ENCODE data around the gene KCNK17. TPM values are rescaled to one million over a fixed set of nuclear protein-coding genes. Genes with fewer than 3 reads are reported as not detected.

The KCNK17 gene
- total and polyA plus RNA-seq, 2 donors (not counting 3 experiments of a cell fraction or from before 2014, with no cell fraction given), result not detected

DNA sequence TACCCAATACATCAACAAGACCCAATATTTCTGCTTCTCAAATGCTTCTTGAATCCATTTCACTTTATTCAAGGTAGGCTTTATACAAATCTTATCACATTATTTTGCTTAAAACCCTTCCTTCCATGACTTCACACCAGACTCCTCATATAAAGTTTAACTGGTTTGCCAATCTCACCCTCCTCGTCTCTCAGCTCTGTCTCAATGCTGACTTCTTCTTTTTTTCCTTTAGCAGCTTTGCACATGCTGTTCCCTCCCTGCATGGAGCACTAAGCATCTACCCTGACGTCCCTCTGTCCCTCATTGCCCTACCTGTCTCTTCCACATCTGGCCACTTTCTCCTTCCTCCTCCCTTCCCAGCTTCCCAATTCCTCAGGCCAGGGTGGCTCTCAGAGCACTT lies 31.4 kb downstream of the KCNK17 start:
- DNase-seq (ENCODE audit: low read depth, low spot score) (no peak), FAIRE-seq (no peak)
- dilution Hi-C loops (cut with MboI; ENCODE audit: extremely low pct_ligation_motif_present, low sequenced_read_pairs), result no loop called here
- ChIA-PET CTCF (interaction anchor here (1.0 kb wide), 1 partner anchor 20 kb away, joined by 4 read pairs; no protein-coding TSS in a partner anchor), POLR2A (no interaction called here)
- Histone ChIP-seq H3K27ac (ENCODE audit: insufficient read depth, low read depth, low read length) (no peak overlapping the region), H3K36me3 (ENCODE audit: control insufficient read depth in 2 of 2, extremely low read depth in 1 of 2, insufficient read depth in 2 of 2, low read length in 2 of 2) (no peaks in the 10 kb centered on the region), H3K4me1 (ENCODE audit: control insufficient read depth, extremely low read depth, insufficient read depth, low read length) (no peaks in the 10 kb centered on the region), H3K9me1 (replicated peaks; ENCODE audit: control insufficient read depth, extremely low read depth, insufficient read depth, low read length) (no peaks in the 10 kb centered on the region), H3K9me3 (replicated peaks; ENCODE audit: control insufficient read depth, insufficient read depth, low read length) (no peaks in the 10 kb centered on the region), H3K4me2 (ENCODE audit: insufficient read depth, low read length) (no peak overlapping the region), H3K4me3 (replicated peaks in 1 of 3; ENCODE audit: insufficient read depth in 1 of 3, low read depth in 1 of 3, low read length in 3 of 3) (no peak overlapping the region), H3K79me2 (ENCODE audit: control insufficient read depth, insufficient read depth, low read length) (no peaks in the 10 kb centered on the region), H3K27me3 (ENCODE audit: control insufficient read depth in 2 of 2, insufficient read depth in 2 of 2, low read length in 2 of 2) (no peaks in the 10 kb centered on the region), H4K20me1 (replicated peaks; ENCODE audit: control insufficient read depth, extremely low read depth, insufficient read depth, low read length) (no peaks in the 10 kb centered on the region), H3K9ac (replicated peaks; ENCODE audit: extremely low read depth, insufficient read depth, low read length) (no peak overlapping the region), H2AFZ (ENCODE audit: low read depth, low read length) (no peak overlapping the region)
- intact Hi-C loops (cut with micrococcal nuclease), result no loop called here
- no peak for TF ChIP-seq EZH2 (IDR thresholded peaks at IDR 0.05; ENCODE audit: borderline replicate concordance, low read depth, low read length, severe bottlenecking)
- TF ChIP-seq, protein P1, sequence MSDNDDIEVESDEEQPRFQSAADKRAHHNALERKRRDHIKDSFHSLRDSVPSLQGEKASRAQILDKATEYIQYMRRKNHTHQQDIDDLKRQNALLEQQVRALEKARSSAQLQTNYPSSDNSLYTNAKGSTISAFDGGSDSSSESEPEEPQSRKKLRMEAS (IDR thresholded peaks at IDR 0.05; ENCODE audit: insufficient read depth, insufficient read length), result no peak
- no peak for TF ChIP-seq POLR2AphosphoS5 (IDR thresholded peaks at IDR 0.05; ENCODE audit: insufficient read depth, low read depth, low read length)
- no peak for TF ChIP-seq FOS (IDR thresholded peaks at IDR 0.05; ENCODE audit: borderline replicate concordance, insufficient read depth, low read length)
- TF ChIP-seq MYC (IDR thresholded peaks at IDR 0.05; ENCODE audit: low read depth, low read length), result no peak
- no TSS peak for BruUV-seq (replicated peaks)

GRCh38 chr6:39281312-39281980 lies 32.8 kb downstream of the KCNK17 start:
- no TSS peak for BruUV-seq (replicated peaks)
- dilution Hi-C loops (cut with MboI; ENCODE audit: extremely low pct_ligation_motif_present, low sequenced_read_pairs) (no loop called here), intact Hi-C loops (cut with micrococcal nuclease) (no loop called here)
- Histone ChIP-seq H3K9ac (replicated peaks; ENCODE audit: extremely low read depth, insufficient read depth, low read length) (no peak overlapping the region), H3K9me3 (replicated peaks; ENCODE audit: control insufficient read depth, insufficient read depth, low read length) (no peaks in the 10 kb centered on the region), H3K36me3 (ENCODE audit: control insufficient read depth in 2 of 2, extremely low read depth in 1 of 2, insufficient read depth in 2 of 2, low read length in 2 of 2) (no peaks in the 10 kb centered on the region), H3K9me1 (replicated peaks; ENCODE audit: control insufficient read depth, extremely low read depth, insufficient read depth, low read length) (no peaks in the 10 kb centered on the region), H3K79me2 (ENCODE audit: control insufficient read depth, insufficient read depth, low read length) (no peaks in the 10 kb centered on the region), H3K4me1 (ENCODE audit: control insufficient read depth, extremely low read depth, insufficient read depth, low read length) (no peaks in the 10 kb centered on the region), H2AFZ (ENCODE audit: low read depth, low read length) (no peak overlapping the region), H3K4me3 (replicated peaks in 1 of 3; ENCODE audit: insufficient read depth in 1 of 3, low read depth in 1 of 3, low read length in 3 of 3) (no peak overlapping the region), H3K27me3 (ENCODE audit: control insufficient read depth in 2 of 2, insufficient read depth in 2 of 2, low read length in 2 of 2) (no peaks in the 10 kb centered on the region), H3K4me2 (ENCODE audit: insufficient read depth, low read length) (no peak overlapping the region), H4K20me1 (replicated peaks; ENCODE audit: control insufficient read depth, extremely low read depth, insufficient read depth, low read length) (no peaks in the 10 kb centered on the region), H3K27ac (ENCODE audit: insufficient read depth, low read depth, low read length) (no peak overlapping the region)
- ChIA-PET POLR2A (no interaction called here), CTCF (no interaction called here)
- DNase-seq (ENCODE audit: low read depth, low spot score), result no peak
- no peak for TF ChIP-seq FOS (IDR thresholded peaks at IDR 0.05; ENCODE audit: borderline replicate concordance, insufficient read depth, low read length)
- TF ChIP-seq GATA2 (IDR thresholded peaks at IDR 0.05; ENCODE audit: insufficient read depth, insufficient read length, low read depth, low read length), result no peak
- no peak for TF ChIP-seq CTCF (IDR thresholded peaks at IDR 0.05; ENCODE audit: extremely low read depth in 1 of 2, insufficient read depth in 1 of 2, low read depth in 1 of 2, low read length in 2 of 2)
- TF ChIP-seq JUN (IDR thresholded peaks at IDR 0.05; ENCODE audit: borderline replicate concordance, insufficient read depth, insufficient read length, low read depth), result no peak
- TF ChIP-seq EZH2 (IDR thresholded peaks at IDR 0.05; ENCODE audit: borderline replicate concordance, low read depth, low read length, severe bottlenecking), result no peak
- TF ChIP-seq, protein P1 (IDR thresholded peaks at IDR 0.05; ENCODE audit: insufficient read depth, insufficient read length), result no peak
- no peak for TF ChIP-seq POLR2A (IDR thresholded peaks at IDR 0.05; ENCODE audit: low read depth, low read length)
- TF ChIP-seq POLR2AphosphoS5 (IDR thresholded peaks at IDR 0.05; ENCODE audit: insufficient read depth, low read depth, low read length), result no peak
- TF ChIP-seq MYC (IDR thresholded peaks at IDR 0.05; ENCODE audit: low read depth, low read length), result no peak
- no peak for FAIRE-seq
